Activated B cell treated with CpG ODN at 0.5 μM for 24 hours (primary cell): ENCODE results near the gene CHN1. TPM values are rescaled to one million over a fixed set of nuclear protein-coding genes. Genes with fewer than 3 reads are reported as not detected.

Experiments used
- ATAC-seq: fragments of 200-7000 bp; cut with Tn5 transposase; one replicate; pipeline ENCODE4 v1.10.0; 2021; ENCODE audit warnings: low read depth, mild to moderate bottlenecking, moderate library complexity
- CTCF ChIA-PET: fragments of 350-600 bp; sonication (Branson Sonifier 250); formaldehyde crosslinking; loops from one replicate; lab custom pipeline; 2021; ENCODE audit warnings: antibody characterized with exemption; lab: Charles Lee
- POLR2A ChIA-PET: fragments of 350-600 bp; sonication (Branson Sonifier 250); formaldehyde crosslinking; loops from one replicate; lab custom pipeline; 2021; ENCODE audit warnings: antibody characterized with exemption; lab: Charles Lee
- DNase-seq: peaks from one replicate; pipeline ENCODE4 v3.0.0; 2022
- H3K27ac Mint-ChIP-seq: one replicate; pipeline ENCODE4 v1.8.0; 2020; ENCODE audit warnings: mixed read lengths
- H3K27me3 Mint-ChIP-seq: one replicate; pipeline ENCODE4 v1.8.0; 2021; ENCODE audit warnings: mixed read lengths
- H3K36me3 Mint-ChIP-seq: one replicate; pipeline ENCODE4 v1.8.0; 2021; ENCODE audit warnings: low read depth, mixed read lengths
- H3K4me1 Mint-ChIP-seq: one replicate; pipeline ENCODE4 v1.8.0; 2021; ENCODE audit warnings: mixed read lengths
- H3K4me3 Mint-ChIP-seq: one replicate; pipeline ENCODE4 v1.8.0; 2020; ENCODE audit warnings: mild to moderate bottlenecking, mixed read lengths
- H3K9me3 Mint-ChIP-seq: one replicate; pipeline ENCODE4 v1.8.0; 2020; ENCODE audit warnings: mixed read lengths
- CTCF ChIP-seq: fragments of 200-600 bp; IDR thresholded peaks from one replicate; pipeline ENCODE4 v1.8.0; 2022; ENCODE audit warnings: antibody characterized with exemption, mild to moderate bottlenecking
- intact Hi-C: fragments of 100-400 bp; cut with micrococcal nuclease; formaldehyde crosslinking; loops from one replicate; pipeline ENCODE4 v1.15.1; 2024
- total RNA-seq: library from RNA; stranded (reverse); gene quantifications from 2 replicates; pipeline ENCODE4 v1.2.3, GENCODE V29; 2022

Gene CHN1
- total RNA-seq, 1 donor from 2014 or later = 0.80 TPM

DNA sequence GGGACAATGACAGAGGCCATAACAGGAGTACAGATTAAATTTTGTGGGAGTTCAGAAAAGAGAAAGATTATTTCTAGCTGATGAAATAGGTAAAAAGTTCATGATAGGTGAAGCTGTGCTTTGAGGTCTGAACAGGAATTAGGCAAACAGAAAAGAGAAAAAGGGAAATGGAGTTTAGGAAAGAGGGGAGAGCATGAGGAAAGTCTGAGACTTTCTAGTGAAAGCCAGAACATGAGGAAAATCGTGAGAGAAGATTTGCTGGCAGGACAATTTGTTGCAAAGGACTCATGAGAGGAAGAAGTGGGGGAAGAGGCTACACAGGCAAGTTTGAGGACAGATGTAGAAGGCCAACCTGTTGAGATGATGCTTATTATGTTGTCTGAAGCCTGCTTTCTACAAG lies 6.3 kb upstream of the CHN1 start:
- ChIA-PET POLR2A (no interaction called here), CTCF (interaction anchor here (1.3 kb wide), 1 partner anchor 193 kb away, joined by 4 read pairs; no protein-coding TSS in a partner anchor)
- DNase-seq (no peak), ATAC-seq (no peak)
- Mint-ChIP-seq H3K4me1 (no peaks in the 10 kb centered on the region), H3K4me3 (no peak overlapping the region), H3K27me3 (peaks cover 13% of the 10 kb centered on the region), H3K27ac (no peak overlapping the region), H3K9me3 (no peaks in the 10 kb centered on the region), H3K36me3 (no peaks in the 10 kb centered on the region)
- intact Hi-C loops = no loop called here
- TF ChIP-seq CTCF = no peak

- DNase-seq = no peak
- Mint-ChIP-seq H3K27me3 (peaks cover 16% of the 10 kb centered on the region), H3K4me1 (no peaks in the 10 kb centered on the region), H3K36me3 (no peaks in the 10 kb centered on the region), H3K9me3 (no peaks in the 10 kb centered on the region), H3K4me3 (no peak overlapping the region), H3K27ac (no peak overlapping the region)
- no peak for TF ChIP-seq CTCF
- no peak for ATAC-seq
- CTCF ChIA-PET = interaction anchor here (1.3 kb wide), 1 partner anchor 193 kb away, joined by 4 read pairs; no protein-coding TSS in a partner anchor
- intact Hi-C loops = no loop called here
- POLR2A ChIA-PET = no interaction called here
Observed at GRCh38 chr2:175010848-175011254, 5.7 kb upstream of the CHN1 start.

GRCh38 chr2:175009917-175010621 lies 4.9 kb upstream of the CHN1 start:
- peaks cover 2% of the 10 kb centered on the region for H3K4me1 Mint-ChIP-seq
- no peak for TF ChIP-seq CTCF
- POLR2A ChIA-PET = no interaction called here
- H3K36me3 Mint-ChIP-seq = no peaks in the 10 kb centered on the region
- no peak overlapping the region for H3K4me3 Mint-ChIP-seq
- no peaks in the 10 kb centered on the region for H3K9me3 Mint-ChIP-seq
- peaks cover 21% of the 10 kb centered on the region for H3K27me3 Mint-ChIP-seq
- CTCF ChIA-PET = no interaction called here
- intact Hi-C loops = no loop called here
- DNase-seq (no peak), ATAC-seq (no peak)
- no peak overlapping the region for H3K27ac Mint-ChIP-seq

- ATAC-seq = no peak
- ChIA-PET POLR2A (no interaction called here), CTCF (no interaction called here)
- H3K27ac Mint-ChIP-seq = no peak overlapping the region
- H3K9me3 Mint-ChIP-seq = no peaks in the 10 kb centered on the region
- H3K36me3 Mint-ChIP-seq = no peaks in the 10 kb centered on the region
- H3K27me3 Mint-ChIP-seq = peaks cover 27% of the 10 kb centered on the region
- intact Hi-C loops = no loop called here
- H3K4me3 Mint-ChIP-seq = no peak overlapping the region
- TF ChIP-seq CTCF = no peak
- no peak for DNase-seq
- peaks cover 7% of the 10 kb centered on the region for H3K4me1 Mint-ChIP-seq
Observed at GRCh38 chr2:175008801-175009495, 3.8 kb upstream of the CHN1 start.

GRCh38 chr2:175008009-175008408 lies 2.8 kb upstream of the CHN1 start:
- DNase-seq (no peak), ATAC-seq (no peak)
- ChIA-PET CTCF (no interaction called here), POLR2A (no interaction called here)
- H3K4me3 Mint-ChIP-seq = no peak overlapping the region
- no peak for TF ChIP-seq CTCF
- no peaks in the 10 kb centered on the region for H3K9me3 Mint-ChIP-seq
- intact Hi-C loops = no loop called here
- no peaks in the 10 kb centered on the region for H3K36me3 Mint-ChIP-seq
- H3K4me1 Mint-ChIP-seq = peaks cover 7% of the 10 kb centered on the region
- no peak overlapping the region for H3K27ac Mint-ChIP-seq
- H3K27me3 Mint-ChIP-seq = peaks cover 32% of the 10 kb centered on the region
